Measurements from ENCODE around the gene TYSND1. TPM values are rescaled to one million over a fixed set of nuclear protein-coding genes. Genes with fewer than 3 reads are reported as not detected.
A peak's percentile ranks its signal among the peaks of the same experiment; 100 is the strongest.

The TYSND1 gene
- total RNA-seq, 1 experiment from 2014 or later: 78.2 TPM

DNA sequence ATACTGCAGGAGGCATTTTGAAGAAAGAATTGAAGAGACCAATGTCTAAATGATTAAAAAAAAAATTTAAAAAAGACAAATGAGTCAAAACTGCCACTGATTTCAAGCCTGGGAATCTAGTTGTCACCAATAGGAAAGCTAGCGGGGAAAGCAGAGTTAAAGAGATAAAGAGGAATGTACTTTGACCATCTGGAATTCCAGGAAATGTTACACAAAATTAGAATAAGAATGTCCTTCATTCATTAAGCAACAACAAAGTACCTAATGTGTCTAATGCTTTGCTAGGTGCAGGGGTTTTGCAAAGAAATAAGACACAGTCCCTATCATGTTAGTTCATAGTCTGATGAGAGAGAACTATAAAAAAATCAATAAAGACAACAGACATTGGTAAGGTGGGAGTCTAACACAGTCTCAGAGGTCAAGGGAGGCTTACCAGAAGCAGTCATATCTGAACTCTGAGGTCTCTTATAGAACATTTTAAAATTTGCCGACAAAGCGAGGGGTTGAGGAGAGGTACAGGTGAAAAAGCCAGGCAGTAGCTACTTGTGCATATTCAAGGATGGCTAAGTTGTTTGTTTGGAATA lies 8.8 kb upstream of the TYSND1 start:
- no peak overlapping the region for H3K4me2 ChIP-seq (ENCODE audit: low read length)
- H3K27ac ChIP-seq (ENCODE audit: low read length): no peak overlapping the region
- no peaks in the 10 kb centered on the region for H3K27me3 ChIP-seq (ENCODE audit: low read length)
- no peaks in the 10 kb centered on the region for H3K4me1 ChIP-seq (ENCODE audit: insufficient read depth, low read length)
- BruUV-seq (replicated peaks): no TSS peak
- DNase-seq (no peak), ATAC-seq (no peak)
- CTCF ChIA-PET: interaction anchor here (0.6 to 0.8 kb wide), 3 partner anchors 9 to 112 kb away, joined by 3 to 5 read pairs (median 4); partner anchors contain the start of gene TYSND1
- POLR2A ChIA-PET (ENCODE audit: unreplicated experiment): no interaction called here
- H3K9me3 ChIP-seq (ENCODE audit: low read length): no peaks in the 10 kb centered on the region
- H3K4me3 ChIP-seq (ENCODE audit: low read length): no peak overlapping the region
- H2AFZ ChIP-seq (ENCODE audit: low read length): no peak overlapping the region
- intact Hi-C loops (cut with micrococcal nuclease): no loop called here
- peaks cover 95% of the 10 kb centered on the region for H3K36me3 ChIP-seq (ENCODE audit: low read depth, low read length)
- no peak for TF ChIP-seq EZH2 (IDR thresholded peaks at IDR 0.05; ENCODE audit: low read length, unreplicated experiment)
- no peak for TF ChIP-seq EZH2phosphoT487 (IDR thresholded peaks at IDR 0.05; ENCODE audit: borderline replicate concordance, low read length)
- TF ChIP-seq, protein P1, sequence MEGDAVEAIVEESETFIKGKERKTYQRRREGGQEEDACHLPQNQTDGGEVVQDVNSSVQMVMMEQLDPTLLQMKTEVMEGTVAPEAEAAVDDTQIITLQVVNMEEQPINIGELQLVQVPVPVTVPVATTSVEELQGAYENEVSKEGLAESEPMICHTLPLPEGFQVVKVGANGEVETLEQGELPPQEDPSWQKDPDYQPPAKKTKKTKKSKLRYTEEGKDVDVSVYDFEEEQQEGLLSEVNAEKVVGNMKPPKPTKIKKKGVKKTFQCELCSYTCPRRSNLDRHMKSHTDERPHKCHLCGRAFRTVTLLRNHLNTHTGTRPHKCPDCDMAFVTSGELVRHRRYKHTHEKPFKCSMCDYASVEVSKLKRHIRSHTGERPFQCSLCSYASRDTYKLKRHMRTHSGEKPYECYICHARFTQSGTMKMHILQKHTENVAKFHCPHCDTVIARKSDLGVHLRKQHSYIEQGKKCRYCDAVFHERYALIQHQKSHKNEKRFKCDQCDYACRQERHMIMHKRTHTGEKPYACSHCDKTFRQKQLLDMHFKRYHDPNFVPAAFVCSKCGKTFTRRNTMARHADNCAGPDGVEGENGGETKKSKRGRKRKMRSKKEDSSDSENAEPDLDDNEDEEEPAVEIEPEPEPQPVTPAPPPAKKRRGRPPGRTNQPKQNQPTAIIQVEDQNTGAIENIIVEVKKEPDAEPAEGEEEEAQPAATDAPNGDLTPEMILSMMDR (conservative IDR thresholded peaks at IDR 0.05; ENCODE audit: low read depth, low read length): no peak
- no peaks in the 10 kb centered on the region for H3K9me2 ChIP-seq (replicated peaks; ENCODE audit: low read length)
- peaks cover 31% of the 10 kb centered on the region for H3K79me2 ChIP-seq (ENCODE audit: low read length)
- peaks cover 5% of the 10 kb centered on the region; the same call in 1 of the 2 replicates for H4K20me1 ChIP-seq (ENCODE audit: low read length)
- no peak overlapping the region for H3K9ac ChIP-seq (ENCODE audit: low read length)
- no peaks in the 10 kb centered on the region for H3F3A ChIP-seq (ENCODE audit: low read length, unreplicated experiment)

- H3K9me2 ChIP-seq (replicated peaks; ENCODE audit: low read length): no peaks in the 10 kb centered on the region
- H3F3A ChIP-seq (ENCODE audit: low read length, unreplicated experiment): peaks cover 9% of the 10 kb centered on the region
- no peak overlapping the region for H3K9ac ChIP-seq (ENCODE audit: low read length)
- intact Hi-C loops (cut with micrococcal nuclease): no loop called here
- peaks cover 21% of the 10 kb centered on the region for H3K4me1 ChIP-seq (ENCODE audit: insufficient read depth, low read length)
- DNase-seq (no peak), ATAC-seq (no peak)
- TF ChIP-seq, protein P1 (conservative IDR thresholded peaks at IDR 0.05; ENCODE audit: low read depth, low read length): no peak
- TF ChIP-seq EZH2 (IDR thresholded peaks at IDR 0.05; ENCODE audit: low read length, unreplicated experiment): no peak
- no peak for TF ChIP-seq EZH2phosphoT487 (IDR thresholded peaks at IDR 0.05; ENCODE audit: borderline replicate concordance, low read length)
- no peaks in the 10 kb centered on the region; the same call in 1 of the 2 replicates for H4K20me1 ChIP-seq (ENCODE audit: low read length)
- H2AFZ ChIP-seq (ENCODE audit: low read length): no peak overlapping the region
- no peak overlapping the region for H3K27ac ChIP-seq (ENCODE audit: low read length)
- no peak overlapping the region for H3K4me2 ChIP-seq (ENCODE audit: low read length)
- H3K9me3 ChIP-seq (ENCODE audit: low read length): no peaks in the 10 kb centered on the region
- H3K79me2 ChIP-seq (ENCODE audit: low read length): peaks cover 49% of the 10 kb centered on the region
- H3K36me3 ChIP-seq (ENCODE audit: low read depth, low read length): peaks cover 49% of the 10 kb centered on the region
- ChIA-PET POLR2A (ENCODE audit: unreplicated experiment) (no interaction called here), CTCF (no interaction called here)
- no TSS peak for BruUV-seq (replicated peaks)
- no peak overlapping the region for H3K4me3 ChIP-seq (ENCODE audit: low read length)
- no peaks in the 10 kb centered on the region for H3K27me3 ChIP-seq (ENCODE audit: low read length)
These were observed 2.0 kb upstream of the TYSND1 start for GRCh38 chr10:70148516-70148915.

GRCh38 chr10:70147259-70147625 lies 742 bp upstream of the TYSND1 start:
- H3K9me3 ChIP-seq (ENCODE audit: low read length): no peaks in the 10 kb centered on the region
- no peak for DNase-seq
- no peak for ATAC-seq
- H3K36me3 ChIP-seq (ENCODE audit: low read depth, low read length): peaks cover 36% of the 10 kb centered on the region
- H3K4me3 ChIP-seq (ENCODE audit: low read length): peak overlapping the region; percentile 72
- peak overlapping the region; percentile 51 for H3K27ac ChIP-seq (ENCODE audit: low read length)
- H2AFZ ChIP-seq (ENCODE audit: low read length): no peak overlapping the region
- TF ChIP-seq EZH2 (IDR thresholded peaks at IDR 0.05; ENCODE audit: low read length, unreplicated experiment) (no peak), EZH2phosphoT487 (IDR thresholded peaks at IDR 0.05; ENCODE audit: borderline replicate concordance, low read length) (no peak)
- TF ChIP-seq, protein P1 (conservative IDR thresholded peaks at IDR 0.05; ENCODE audit: low read depth, low read length): no peak
- H3K9me2 ChIP-seq (replicated peaks; ENCODE audit: low read length): no peaks in the 10 kb centered on the region
- H3K79me2 ChIP-seq (ENCODE audit: low read length): peaks cover 59% of the 10 kb centered on the region
- H3K27me3 ChIP-seq (ENCODE audit: low read length): no peaks in the 10 kb centered on the region
- peak overlapping the region; percentile 23 for H3K9ac ChIP-seq (ENCODE audit: low read length)
- BruUV-seq (replicated peaks): no TSS peak
- ChIA-PET POLR2A (ENCODE audit: unreplicated experiment) (interaction anchor here (0.6 to 1.5 kb wide), 2 partner anchors 11 to 23 kb away, joined by 6 to 40 read pairs; partner anchors contain the start of gene SAR1A), CTCF (interaction anchor here (0.6 to 2.6 kb wide), 12 partner anchors 11 to 240 kb away, joined by 3 to 50 read pairs (median 8); partner anchors contain the start of gene SAR1A)
- H3K4me2 ChIP-seq (ENCODE audit: low read length): peak overlapping the region; percentile 91
- peaks cover 21% of the 10 kb centered on the region for H3K4me1 ChIP-seq (ENCODE audit: insufficient read depth, low read length)
- peaks cover 9% of the 10 kb centered on the region for H3F3A ChIP-seq (ENCODE audit: low read length, unreplicated experiment)
- no peaks in the 10 kb centered on the region; the same call in 1 of the 2 replicates for H4K20me1 ChIP-seq (ENCODE audit: low read length)
- intact Hi-C loops (cut with micrococcal nuclease): loop anchor here (1.0 to 2.0 kb wide), 5 partner anchors 23 to 240 kb away; partner anchors contain the start of genes LRRC20 and SAR1A

Measured in PC-3 (cell line).